Suprapubic skin (tissue), 4 donors: ENCODE measurements around the gene AQP12A. TPM values are rescaled to one million over a fixed set of nuclear protein-coding genes. Genes with fewer than 3 reads are reported as not detected.

Experiments
- DNase-seq, 2 donors: peaks; one replicate each; pipeline ENCODE4 v3.0.0-alpha.2; 2019; ENCODE audit warnings: low spot score in 2 of 2
- H3K27ac ChIP-seq: fragments of 200-600 bp; sonication (generic); one replicate; pipeline ENCODE4 v1.5.1; 2019
- H3K27me3 ChIP-seq: fragments of 200-600 bp; sonication (generic); one replicate; pipeline ENCODE4 v1.5.1; 2019
- H3K36me3 ChIP-seq: fragments of 200-600 bp; sonication (generic); one replicate; pipeline ENCODE4 v1.5.1; 2019
- H3K4me1 ChIP-seq: fragments of 200-600 bp; sonication (generic); one replicate; pipeline ENCODE4 v1.5.1; 2019
- H3K4me3 ChIP-seq: fragments of 200-600 bp; sonication (generic); one replicate; pipeline ENCODE4 v1.5.1; 2019; ENCODE audit warnings: mild to moderate bottlenecking
- H3K9me3 ChIP-seq: fragments of 200-600 bp; sonication (generic); one replicate; pipeline ENCODE4 v1.5.1; 2019
- CTCF ChIP-seq, 2 donors: fragments of 200-600 bp in 1 of 2; fragments of 450-650 bp in 1 of 2; sonication (generic) in 1 of 2; IDR thresholded peaks; one replicate each; pipeline ENCODE4 v1.5.1; 2016 to 2019; ENCODE audit warnings: antibody characterized with exemption in 2 of 2, mild to moderate bottlenecking in 1 of 2, moderate library complexity in 1 of 2
- EP300 ChIP-seq: sonication (generic); formaldehyde crosslinking; IDR thresholded peaks from one replicate; pipeline ENCODE4 v1.6.1; 2017; ENCODE audit warnings: antibody characterized with exemption
- POLR2A ChIP-seq, 2 donors: fragments of 450-650 bp; IDR thresholded peaks; one replicate each; pipeline ENCODE4 v1.6.1; 2017; ENCODE audit warnings: antibody characterized with exemption in 2 of 2, mild to moderate bottlenecking in 2 of 2, moderate library complexity in 2 of 2
- POLR2AphosphoS5 ChIP-seq, 3 donors: sonication (generic); formaldehyde crosslinking; IDR thresholded peaks; one replicate each; pipeline ENCODE4 v1.6.1; 2017; ENCODE audit warnings: antibody characterized with exemption in 3 of 3
- WGBS: methylation state at CpG from one replicate; pipeline ENCODE4 v1.1.5; 2018; 5-methylcytosine and 5-hydroxymethylcytosine counted together
- total RNA-seq, 4 donors: library from RNA; depleted of rRNA; stranded (reverse); fragments of >200 nt; gene quantifications; one replicate each; pipeline ENCODE4 v1.1.0, GENCODE V29; 2016

Gene AQP12A
- total RNA-seq, 4 donors from 2014 or later: not detected

GRCh38 chr2:240723851-240724250 is 32.2 kb downstream of the AQP12A start:
- TF ChIP-seq POLR2A (IDR thresholded peaks at IDR 0.05) (no peak), CTCF (IDR thresholded peaks at IDR 0.05) (no peak), POLR2AphosphoS5 (IDR thresholded peaks at IDR 0.05) (no peak), EP300 (no peak)
- H3K4me3 ChIP-seq: no peak overlapping the region

GRCh38 chr2:240724431-240724830 is 32.8 kb downstream of the AQP12A start:
- Histone ChIP-seq H3K9me3 (no peaks in the 10 kb centered on the region), H3K27ac (no peak overlapping the region), H3K27me3 (peaks cover 14% of the 10 kb centered on the region), H3K4me3 (no peak overlapping the region), H3K4me1 (no peaks in the 10 kb centered on the region), H3K36me3 (no peaks in the 10 kb centered on the region)
- 100% methylated on average over 2 of the region's 10 CpGs for WGBS
- TF ChIP-seq POLR2A (IDR thresholded peaks at IDR 0.05) (no peak), POLR2AphosphoS5 (IDR thresholded peaks at IDR 0.05) (no peak), CTCF (IDR thresholded peaks at IDR 0.05) (no peak), EP300 (no peak)
- DNase-seq: no peak

More at GRCh38 chr2:240723851-240724250, 32.2 kb downstream of the AQP12A start:
- H3K27me3 ChIP-seq: peaks cover 11% of the 10 kb centered on the region
- no peaks in the 10 kb centered on the region for H3K4me1 ChIP-seq
- no peaks in the 10 kb centered on the region for H3K9me3 ChIP-seq
- WGBS: no CpG with 5 or more reads among the region's 9 CpGs
- DNase-seq: no peak
- no peaks in the 10 kb centered on the region for H3K36me3 ChIP-seq
- no peak overlapping the region for H3K27ac ChIP-seq

- WGBS: no CpG with 5 or more reads among the region's 12 CpGs
- H3K4me3 ChIP-seq: no peak overlapping the region
- no peaks in the 10 kb centered on the region for H3K4me1 ChIP-seq
- TF ChIP-seq POLR2AphosphoS5 (IDR thresholded peaks at IDR 0.05) (no peak), CTCF (IDR thresholded peaks at IDR 0.05) (no peak), POLR2A (IDR thresholded peaks at IDR 0.05) (no peak), EP300 (no peak)
- H3K9me3 ChIP-seq: no peaks in the 10 kb centered on the region
- peaks cover 23% of the 10 kb centered on the region for H3K27me3 ChIP-seq
- no peak for DNase-seq
- no peak overlapping the region for H3K27ac ChIP-seq
- H3K36me3 ChIP-seq: no peaks in the 10 kb centered on the region
Measured at GRCh38 chr2:240725266-240725665, 33.6 kb downstream of the AQP12A start.

GRCh38 chr2:240725671-240726070 is 34.0 kb downstream of the AQP12A start:
- TF ChIP-seq EP300 (no peak), POLR2A (IDR thresholded peaks at IDR 0.05) (no peak), CTCF (IDR thresholded peaks at IDR 0.05) (no peak), POLR2AphosphoS5 (IDR thresholded peaks at IDR 0.05) (no peak)
- Histone ChIP-seq H3K9me3 (no peaks in the 10 kb centered on the region), H3K4me3 (no peak overlapping the region), H3K4me1 (no peaks in the 10 kb centered on the region), H3K27ac (no peak overlapping the region), H3K27me3 (peaks cover 26% of the 10 kb centered on the region), H3K36me3 (no peaks in the 10 kb centered on the region)
- WGBS: 73% methylated on average over 6 of the region's 7 CpGs
- DNase-seq: no peak

GRCh38 chr2:240726876-240727275 is 35.2 kb downstream of the AQP12A start:
- H3K27ac ChIP-seq: no peak overlapping the region
- WGBS: 89% methylated on average over 14 of the region's 14 CpGs
- TF ChIP-seq POLR2A (IDR thresholded peaks at IDR 0.05) (no peak), EP300 (no peak), CTCF (IDR thresholded peaks at IDR 0.05) (no peak), POLR2AphosphoS5 (IDR thresholded peaks at IDR 0.05) (no peak)

More at GRCh38 chr2:240726876-240727275, 35.2 kb downstream of the AQP12A start:
- no peaks in the 10 kb centered on the region for H3K36me3 ChIP-seq
- peaks cover 34% of the 10 kb centered on the region for H3K27me3 ChIP-seq
- no peaks in the 10 kb centered on the region for H3K9me3 ChIP-seq
- DNase-seq: no peak
- no peaks in the 10 kb centered on the region for H3K4me1 ChIP-seq
- no peak overlapping the region for H3K4me3 ChIP-seq
